ENCODE results near the gene MICAL2. TPM values are rescaled to one million over a fixed set of nuclear protein-coding genes. Genes with fewer than 3 reads are reported as not detected.

Gene MICAL2
- total RNA-seq, 6 experiments from 2014 or later: 17.0 to 50.7 (median 35.9) TPM

DNA sequence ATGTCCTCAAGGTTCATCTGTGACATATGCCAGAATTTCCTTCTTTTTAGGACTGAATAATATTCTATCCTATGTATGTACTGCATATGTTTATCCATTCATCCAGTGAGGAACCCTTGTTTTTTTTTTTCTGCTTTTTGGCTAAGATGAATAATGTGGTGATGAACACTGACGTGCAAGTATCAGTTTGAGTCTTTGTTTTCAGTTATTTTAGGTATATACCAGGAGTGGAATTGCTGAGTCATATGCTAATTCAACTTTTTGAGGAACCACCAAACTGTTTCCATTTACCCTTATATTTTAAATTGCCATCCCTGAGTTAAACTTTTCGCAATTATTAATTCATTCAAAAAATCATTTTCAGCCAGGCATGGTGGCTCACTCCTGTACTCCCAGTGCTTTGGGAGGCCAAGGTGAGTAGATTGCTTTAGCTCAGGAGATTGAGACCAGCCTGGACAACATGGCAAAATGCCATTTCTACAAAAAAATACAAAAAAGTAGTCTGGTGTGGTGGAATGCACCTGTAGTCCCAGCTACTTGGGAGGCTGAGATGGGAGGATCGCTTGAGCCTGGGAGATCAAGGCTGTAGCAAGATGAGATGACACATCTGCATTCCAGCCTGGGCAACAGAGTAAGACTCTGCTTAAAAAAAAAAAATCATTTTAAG is 64.2 kb downstream of the MICAL2 start:
- Histone ChIP-seq H3K9me3 (no peaks in the 10 kb centered on the region), H3K4me1 (no peaks in the 10 kb centered on the region), H3K4me3 (no peak overlapping the region), H3K27me3 (no peaks in the 10 kb centered on the region), H3K36me3 (no peaks in the 10 kb centered on the region), H3K27ac (no peak overlapping the region)
- intact Hi-C loops (cut with DNase I): no loop called here
- DNase-seq: no peak
- 63% methylated on average over 2 of the region's 3 CpGs for WGBS (ENCODE audit: insufficient coverage, low coverage, low lambda C conversion rate, missing lambda C conversion rate)
- TF ChIP-seq, protein P1, sequence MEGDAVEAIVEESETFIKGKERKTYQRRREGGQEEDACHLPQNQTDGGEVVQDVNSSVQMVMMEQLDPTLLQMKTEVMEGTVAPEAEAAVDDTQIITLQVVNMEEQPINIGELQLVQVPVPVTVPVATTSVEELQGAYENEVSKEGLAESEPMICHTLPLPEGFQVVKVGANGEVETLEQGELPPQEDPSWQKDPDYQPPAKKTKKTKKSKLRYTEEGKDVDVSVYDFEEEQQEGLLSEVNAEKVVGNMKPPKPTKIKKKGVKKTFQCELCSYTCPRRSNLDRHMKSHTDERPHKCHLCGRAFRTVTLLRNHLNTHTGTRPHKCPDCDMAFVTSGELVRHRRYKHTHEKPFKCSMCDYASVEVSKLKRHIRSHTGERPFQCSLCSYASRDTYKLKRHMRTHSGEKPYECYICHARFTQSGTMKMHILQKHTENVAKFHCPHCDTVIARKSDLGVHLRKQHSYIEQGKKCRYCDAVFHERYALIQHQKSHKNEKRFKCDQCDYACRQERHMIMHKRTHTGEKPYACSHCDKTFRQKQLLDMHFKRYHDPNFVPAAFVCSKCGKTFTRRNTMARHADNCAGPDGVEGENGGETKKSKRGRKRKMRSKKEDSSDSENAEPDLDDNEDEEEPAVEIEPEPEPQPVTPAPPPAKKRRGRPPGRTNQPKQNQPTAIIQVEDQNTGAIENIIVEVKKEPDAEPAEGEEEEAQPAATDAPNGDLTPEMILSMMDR (IDR thresholded peaks at IDR 0.05): no peak
- no peak for TF ChIP-seq POLR2A (IDR thresholded peaks at IDR 0.05)
- ATAC-seq: peak in 1 of 4 donors; percentile 20

DNA sequence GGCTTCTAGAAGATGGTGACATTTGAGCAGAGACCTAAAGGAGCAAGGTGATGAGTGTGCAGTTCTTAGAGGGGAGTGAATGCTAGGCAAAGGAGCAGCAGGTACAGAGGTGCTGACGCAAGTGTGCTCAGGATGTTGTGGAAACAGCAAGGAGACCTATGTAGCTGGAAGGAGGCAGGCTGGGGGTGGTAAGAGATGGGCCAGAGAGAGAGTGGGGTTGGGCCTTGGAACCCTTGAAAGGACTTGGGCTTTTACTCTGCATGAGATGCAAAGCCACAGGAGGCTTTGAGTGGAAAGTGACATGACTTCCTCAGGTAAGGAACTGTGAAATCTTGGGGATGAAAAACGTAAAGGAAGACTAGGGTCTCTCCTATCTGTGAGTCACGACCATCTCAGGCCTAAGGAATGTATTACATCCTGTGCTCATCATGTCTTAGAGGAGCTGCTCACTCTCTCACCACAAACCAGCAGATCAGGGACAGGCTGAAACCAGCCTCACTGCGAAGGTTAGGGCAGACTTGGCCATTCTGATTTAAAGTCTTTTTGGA is 65.4 kb downstream of the MICAL2 start:
- TF ChIP-seq, protein P1 (IDR thresholded peaks at IDR 0.05): no peak
- TF ChIP-seq POLR2A (IDR thresholded peaks at IDR 0.05): no peak
- Histone ChIP-seq H3K4me3 (no peak overlapping the region), H3K27me3 (no peaks in the 10 kb centered on the region), H3K36me3 (no peaks in the 10 kb centered on the region), H3K4me1 (no peaks in the 10 kb centered on the region), H3K27ac (no peak overlapping the region), H3K9me3 (no peaks in the 10 kb centered on the region)
- intact Hi-C loops (cut with DNase I): no loop called here
- DNase-seq (no peak), ATAC-seq (peak in 2 of 4 donors; percentile 33 to 44)
- 26% methylated on average over 4 of the region's 4 CpGs for WGBS (ENCODE audit: insufficient coverage, low coverage, low lambda C conversion rate, missing lambda C conversion rate)

DNA sequence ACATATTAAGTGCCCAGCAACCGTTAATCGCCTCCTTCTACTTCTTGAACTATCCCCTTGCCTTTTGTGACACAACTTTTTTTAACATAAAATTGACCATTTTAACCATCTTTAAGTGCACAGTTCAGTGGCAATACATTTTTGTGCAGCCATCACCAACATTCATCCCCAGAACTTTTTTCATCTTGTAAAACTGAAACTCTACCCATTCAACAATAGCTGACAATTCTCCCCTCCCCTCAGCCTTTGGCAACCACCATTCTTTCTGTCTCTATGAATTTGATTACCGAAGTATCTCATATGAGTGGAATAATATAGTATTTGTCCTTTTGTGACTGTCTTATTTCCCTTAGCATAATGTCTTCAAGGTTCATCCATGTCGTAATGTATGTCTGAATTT is 66.0 kb downstream of the MICAL2 start:
- no peaks in the 10 kb centered on the region for H3K4me1 ChIP-seq
- no peak overlapping the region for H3K27ac ChIP-seq

DNA sequence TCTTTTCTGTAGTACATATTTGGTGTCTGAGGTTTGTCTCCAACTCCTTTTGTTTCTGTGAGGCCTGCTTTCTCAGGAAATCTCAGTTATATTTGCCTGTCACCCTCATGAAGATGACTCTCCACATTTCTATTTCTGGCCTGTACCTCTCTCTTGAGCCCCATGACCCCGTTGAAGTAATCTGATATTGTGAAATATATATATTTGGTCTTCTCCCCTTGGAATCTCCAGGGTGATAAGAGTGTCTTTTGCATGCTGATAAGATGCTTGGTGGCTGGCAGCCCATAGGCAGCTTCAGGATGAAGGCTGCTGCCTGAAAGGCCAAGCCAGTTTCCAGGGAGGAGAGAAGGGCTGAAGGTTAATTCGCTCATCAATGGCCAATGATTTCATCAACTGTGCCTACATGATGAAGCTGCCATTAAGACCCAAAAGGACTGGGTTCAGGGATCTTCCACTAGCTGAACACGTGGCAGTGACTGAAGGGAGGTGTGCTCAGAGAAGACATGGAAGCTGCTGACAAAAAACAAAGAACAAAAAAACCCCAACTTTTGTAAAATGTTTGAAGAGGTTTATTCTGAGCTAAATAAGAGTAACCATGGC is 67.4 kb downstream of the MICAL2 start:
- Histone ChIP-seq H3K36me3 (no peaks in the 10 kb centered on the region), H3K4me1 (no peaks in the 10 kb centered on the region), H3K27me3 (no peaks in the 10 kb centered on the region), H3K9me3 (no peaks in the 10 kb centered on the region), H3K4me3 (no peak overlapping the region), H3K27ac (no peak overlapping the region)
- no peak for ATAC-seq
- WGBS (ENCODE audit: insufficient coverage, low coverage, low lambda C conversion rate, missing lambda C conversion rate): 57% methylated on average over 3 of the region's 3 CpGs
- no peak for DNase-seq
- TF ChIP-seq, protein P1 (IDR thresholded peaks at IDR 0.05): no peak
- TF ChIP-seq POLR2A (IDR thresholded peaks at IDR 0.05): no peak
- intact Hi-C loops (cut with DNase I): no loop called here

More for the DNA sequence above, 66.0 kb downstream of the MICAL2 start:
- H3K4me3 ChIP-seq: no peak overlapping the region
- ATAC-seq: no peak
- intact Hi-C loops (cut with DNase I): no loop called here
- no peak for TF ChIP-seq POLR2A (IDR thresholded peaks at IDR 0.05)
- TF ChIP-seq, protein P1 (IDR thresholded peaks at IDR 0.05): no peak
- H3K9me3 ChIP-seq: no peaks in the 10 kb centered on the region
- no peaks in the 10 kb centered on the region for H3K27me3 ChIP-seq
- WGBS (ENCODE audit: insufficient coverage, low coverage, low lambda C conversion rate, missing lambda C conversion rate): 87% methylated on average over 4 of the region's 4 CpGs
- DNase-seq: no peak
- no peaks in the 10 kb centered on the region for H3K36me3 ChIP-seq
